H1 (cell line): ENCODE data around the gene SEMA3A. TPM values are rescaled to one million over a fixed set of nuclear protein-coding genes. Genes with fewer than 3 reads are reported as not detected.

Experiments used
- CHD1 ChIP-seq: IDR thresholded peaks from 2 replicates; pipeline ENCODE4 v1.6.1; 2012; ENCODE audit warnings: low read depth, low read length, improper control_type of control experiment
- CHD2 ChIP-seq: IDR thresholded peaks from 2 replicates; pipeline ENCODE4 v1.6.1; 2012; ENCODE audit warnings: low read length, improper control_type of control experiment
- HDAC2 ChIP-seq, 2 experiments: fragments of 300-600 bp in 1 of 2; sonication (generic) in 1 of 2; IDR thresholded peaks; 2 replicates each; pipeline ENCODE4 v1.6.1; 2011 to 2012; ENCODE audit warnings: low read depth in 2 of 2, low read length in 2 of 2, mild to moderate bottlenecking in 2 of 2, moderate library complexity in 2 of 2, borderline replicate concordance in 1 of 2, inconsistent platforms in 1 of 2
- KDM4A ChIP-seq: IDR thresholded peaks from one replicate; pipeline ENCODE4 v1.7.1; 2012; ENCODE audit warnings: low read depth, mild to moderate bottlenecking, moderate library complexity, low read length, inconsistent platforms; ENCODE audit not compliant: severe bottlenecking
- POLR2A ChIP-seq, 2 experiments: IDR thresholded peaks; 1 replicate in 1 of 2; 2 replicates in 1 of 2; pipeline ENCODE4 v1.6.1; 2011; ENCODE audit warnings: low read depth in 2 of 2, low read length in 2 of 2, mild to moderate bottlenecking in 2 of 2; ENCODE audit errors: control extremely low read depth in 1 of 2
- SIX5 ChIP-seq: IDR thresholded peaks from 2 replicates; pipeline ENCODE4 v1.6.1; 2011; ENCODE audit warnings: mild to moderate bottlenecking, low read depth, low read length
- SRF ChIP-seq: IDR thresholded peaks from 2 replicates; pipeline ENCODE4 v1.6.1; 2011; ENCODE audit warnings: mild to moderate bottlenecking, low read depth, low read length, moderate library complexity
- ZNF274 ChIP-seq: IDR thresholded peaks from 2 replicates; pipeline ENCODE4 v1.7.0; 2012; ENCODE audit warnings: low read length, borderline replicate concordance; ENCODE audit errors: extremely low read depth
- polyA plus RNA-seq, 7 experiments: library from polyadenylated mRNA; depleted of rRNA in 3 of 7; stranded (reverse) in 5 of 7; unstranded in 2 of 7; fragments of >200 nt in 5 of 7; fragments of 200-250 nt in 2 of 7; gene quantifications; 1 replicate in 5 of 7; 2 replicates in 1 of 7; 4 replicates in 1 of 7; pipeline versions ENCODE4 v1.2.1 to v1.2.3, GENCODE V29; 2011 to 2013; ENCODE audit warnings: missing spikeins in 2 of 7, mixed read lengths in 2 of 7
- total RNA-seq: library from RNA; stranded (reverse); fragmentation: NEBNext Ultra II Directional; extraction: Animal tissue kit (Norgen Biotek cat#: 25700); gene quantifications from 2 replicates; pipeline ENCODE4 v1.2.1, GENCODE V29; 2021
- TF ChIP-seq, protein P1 (sequence below): IDR thresholded peaks from 2 replicates; pipeline ENCODE4 v1.6.1; 2011; ENCODE audit warnings: low read length, improper control_type of control experiment

Gene SEMA3A
- total and polyA plus RNA-seq, 2 of the 8 experiments (the other 6 are each of a cell fraction or from before 2014, with no cell fraction given), result 8.1 to 45.9 TPM

DNA sequence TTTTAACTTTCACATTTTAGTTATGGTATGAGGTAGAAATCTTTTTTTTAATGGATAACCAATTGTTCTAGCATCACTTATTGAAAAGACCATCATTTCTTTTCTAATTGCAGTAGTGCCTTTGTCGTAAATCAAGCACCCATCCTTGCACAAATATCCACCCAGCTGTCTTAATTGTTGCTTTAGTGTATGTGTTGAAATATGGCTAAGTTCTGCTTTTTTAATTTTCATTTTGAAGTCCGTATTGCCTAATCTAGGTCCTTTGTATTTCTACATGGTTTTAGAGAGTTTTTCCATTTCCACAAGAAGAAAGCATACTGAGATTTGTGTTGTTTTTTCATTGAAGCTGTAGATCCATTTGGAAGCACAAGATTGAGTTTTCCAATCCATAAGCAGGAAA lies 286.1 kb downstream of the SEMA3A start (continued):
- TF ChIP-seq HDAC2 (IDR thresholded peaks at IDR 0.05; ENCODE audit: borderline replicate concordance in 1 of 2, low read depth in 2 of 2, low read length in 2 of 2), result no peak
- TF ChIP-seq POLR2A (IDR thresholded peaks at IDR 0.05; ENCODE audit: control extremely low read depth in 1 of 2, low read depth in 2 of 2, low read length in 2 of 2), result no peak
- TF ChIP-seq, protein P1, sequence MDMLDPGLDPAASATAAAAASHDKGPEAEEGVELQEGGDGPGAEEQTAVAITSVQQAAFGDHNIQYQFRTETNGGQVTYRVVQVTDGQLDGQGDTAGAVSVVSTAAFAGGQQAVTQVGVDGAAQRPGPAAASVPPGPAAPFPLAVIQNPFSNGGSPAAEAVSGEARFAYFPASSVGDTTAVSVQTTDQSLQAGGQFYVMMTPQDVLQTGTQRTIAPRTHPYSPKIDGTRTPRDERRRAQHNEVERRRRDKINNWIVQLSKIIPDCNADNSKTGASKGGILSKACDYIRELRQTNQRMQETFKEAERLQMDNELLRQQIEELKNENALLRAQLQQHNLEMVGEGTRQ, result no peak
- TF ChIP-seq SRF, result no peak
- no peak for TF ChIP-seq CHD2
- no peak for TF ChIP-seq KDM4A
- no peak for TF ChIP-seq CHD1
- TF ChIP-seq ZNF274, result no peak
- TF ChIP-seq SIX5, result no peak
